HG03045 (cell line): Measurements from ENCODE around the gene FAM200A.
A peak's percentile ranks its signal among the peaks of the same experiment; 100 is the strongest.
"Not testable (repeated sequence)": the region's sequence is repeated elsewhere in the genome, so short reads cannot be mapped to it uniquely, and the experiment has no call there.

Experiments used
- ATAC-seq: cut with Tn5 transposase; IDR thresholded peaks from one replicate; pipeline ENCODE4 v1.9.1; 2021; ENCODE audit warnings: mild to moderate bottlenecking, moderate library complexity; ENCODE audit not compliant: unreplicated experiment

Gene FAM200A

GRCh38 chr7:99559175-99559915 lies 7.4 kb upstream of the FAM200A start:
- no peak for ATAC-seq

- ATAC-seq, result peak; percentile 81
Observed at GRCh38 chr7:99558306-99559174, 6.6 kb upstream of the FAM200A start, which contains the start of gene ZNF655. Gene ZNF655, plus strand, starts transcription at chr7:99558642. Its CDS starts 1,918 bp downstream, at chr7:99560560.

- peak; percentile 45 for ATAC-seq
Observed at GRCh38 chr7:99557940-99558305, 6.0 kb upstream of the FAM200A start.

DNA sequence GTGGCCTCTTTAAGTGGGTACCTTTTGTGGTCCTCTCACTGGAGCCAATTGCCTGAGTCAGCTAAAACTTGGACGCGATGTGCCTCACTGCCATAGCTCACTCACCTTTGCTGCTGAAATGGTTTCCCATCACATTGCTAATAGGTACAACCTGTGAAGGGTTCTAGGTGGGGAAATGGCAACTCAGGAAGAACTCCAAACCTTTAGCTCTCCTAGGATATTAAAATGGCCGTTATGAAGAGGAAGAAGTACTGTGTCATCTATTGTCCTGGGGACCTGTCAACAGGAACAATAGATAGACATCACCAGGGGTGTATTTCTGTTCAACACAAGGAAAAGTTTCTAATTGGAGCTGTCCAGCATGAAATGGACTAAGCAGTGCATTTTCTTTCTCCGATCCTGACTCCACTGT lies 5.3 kb upstream of the FAM200A start:
- ATAC-seq, result no peak

GRCh38 chr7:99554939-99555338 lies 3.0 kb upstream of the FAM200A start:
- no peak for ATAC-seq

DNA sequence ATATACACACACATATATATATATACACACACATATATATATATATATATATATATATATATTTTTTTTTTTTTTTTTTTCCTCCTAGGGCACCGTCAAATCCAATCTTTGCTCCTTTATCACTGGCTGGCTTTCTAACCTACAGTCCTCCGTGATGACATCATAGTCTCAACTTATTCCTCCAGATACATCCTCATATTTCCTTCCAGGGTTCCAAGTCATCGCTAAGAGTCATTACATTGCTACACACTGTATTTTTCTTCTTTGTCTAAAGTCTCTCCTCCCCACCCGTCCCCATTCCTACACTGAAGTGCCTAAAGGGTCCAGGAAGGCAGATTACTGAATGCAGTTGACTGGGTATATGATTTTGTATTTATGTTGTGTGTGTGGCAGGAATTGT lies 1.1 kb upstream of the FAM200A start:
- ATAC-seq, result no peak

GRCh38 chr7:99551334-99551733 lies 580 bp downstream of the FAM200A start:
- ATAC-seq, result no peak

DNA sequence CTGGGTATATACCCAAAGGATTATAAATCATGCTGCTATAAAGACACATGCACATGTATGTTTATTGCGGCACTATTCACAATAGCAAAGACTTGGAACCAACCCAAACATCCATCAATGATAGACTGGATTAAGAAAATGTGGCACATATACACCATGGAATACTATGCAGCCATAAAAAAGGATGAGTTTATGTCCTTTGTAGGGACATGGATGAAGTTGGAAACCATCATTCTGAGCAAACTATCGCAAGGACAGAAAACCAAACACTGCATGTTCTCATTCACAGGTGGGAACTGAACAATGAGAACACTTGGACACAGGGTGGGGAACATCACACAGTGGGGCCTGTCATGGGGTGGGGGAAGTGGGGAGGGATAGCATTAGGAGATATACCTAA lies 2.4 kb downstream of the FAM200A start:
- ATAC-seq, result not testable (repeated sequence)

- not testable (repeated sequence) for ATAC-seq
Observed at GRCh38 chr7:99545308-99545707, 6.6 kb downstream of the FAM200A start.

- ATAC-seq, result no peak
Observed at GRCh38 chr7:99543916-99544315, 8.0 kb downstream of the FAM200A start.

DNA sequence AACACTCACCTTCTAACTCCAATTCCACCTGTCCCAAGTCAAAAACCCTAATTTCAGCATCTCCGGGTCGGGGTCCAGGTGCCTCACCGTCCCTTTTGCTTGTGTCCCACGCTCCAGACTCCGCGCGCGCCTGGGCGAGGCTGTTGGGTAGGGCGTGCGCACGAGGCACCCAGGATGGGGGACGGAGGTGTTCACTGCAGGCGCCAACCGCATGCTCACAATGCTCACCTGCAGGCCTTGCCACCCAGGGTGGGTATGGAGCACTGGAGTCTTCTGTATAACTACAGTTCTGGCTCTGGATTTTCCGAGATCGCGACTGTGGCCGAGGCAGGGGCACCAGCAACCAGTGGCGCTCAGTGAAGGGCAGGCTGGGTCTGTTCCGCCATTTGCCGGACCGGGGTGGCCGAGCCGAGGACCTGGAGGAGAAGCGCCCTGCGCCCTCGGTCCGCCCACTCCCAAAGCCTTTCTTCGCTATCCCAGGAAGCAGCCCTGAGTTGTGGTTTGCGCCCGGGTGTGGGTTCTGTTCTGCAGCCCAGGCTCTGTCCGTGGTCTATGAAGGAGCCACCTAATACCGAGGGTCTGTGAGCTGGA lies 8.7 kb downstream of the FAM200A start:
- no peak for ATAC-seq

GRCh38 chr7:99541212-99541611 lies 10.7 kb downstream of the FAM200A start:
- no peak for ATAC-seq

DNA sequence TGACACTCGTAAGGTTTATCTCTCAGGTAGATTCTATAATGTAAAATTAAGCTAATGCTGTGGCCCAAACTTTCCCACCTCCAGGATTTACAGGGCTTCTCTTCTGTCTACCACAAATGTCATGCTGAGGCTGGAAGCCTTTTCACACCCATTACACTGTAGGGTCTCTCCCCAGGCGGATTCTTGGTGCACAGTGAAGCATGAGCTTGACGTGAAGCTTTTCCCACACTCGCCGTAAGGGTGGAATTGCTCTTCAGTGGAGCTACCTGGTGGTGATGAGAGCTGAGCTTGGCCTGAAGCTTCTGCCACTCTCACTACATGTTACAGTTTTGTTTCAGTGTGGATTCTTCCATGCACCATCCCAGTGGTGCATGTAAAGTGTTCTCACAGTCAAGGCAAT lies 11.4 kb downstream of the FAM200A start:
- no peak for ATAC-seq

- ATAC-seq, result no peak
Observed at GRCh38 chr7:99539213-99539811, 12.6 kb downstream of the FAM200A start.

DNA sequence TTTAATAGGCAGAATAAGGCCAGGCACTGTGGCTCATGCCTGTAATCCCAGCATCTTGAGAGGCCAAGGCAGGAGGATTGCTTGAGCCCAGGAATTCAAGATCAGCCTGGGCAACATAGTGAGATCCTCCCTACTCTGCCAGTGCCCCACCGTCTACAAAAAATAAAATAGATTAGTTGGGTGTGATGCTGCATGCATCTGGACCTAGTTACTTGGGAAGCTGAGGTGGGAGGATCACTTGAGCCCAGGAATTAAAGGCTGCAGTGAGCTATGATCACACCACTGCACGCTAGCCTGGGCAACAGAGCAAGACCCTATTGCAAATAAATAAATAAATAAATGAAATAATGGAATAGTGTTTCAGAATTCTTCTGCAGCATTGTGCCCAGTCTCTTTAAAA lies 16.2 kb downstream of the FAM200A start:
- ATAC-seq, result no peak

DNA sequence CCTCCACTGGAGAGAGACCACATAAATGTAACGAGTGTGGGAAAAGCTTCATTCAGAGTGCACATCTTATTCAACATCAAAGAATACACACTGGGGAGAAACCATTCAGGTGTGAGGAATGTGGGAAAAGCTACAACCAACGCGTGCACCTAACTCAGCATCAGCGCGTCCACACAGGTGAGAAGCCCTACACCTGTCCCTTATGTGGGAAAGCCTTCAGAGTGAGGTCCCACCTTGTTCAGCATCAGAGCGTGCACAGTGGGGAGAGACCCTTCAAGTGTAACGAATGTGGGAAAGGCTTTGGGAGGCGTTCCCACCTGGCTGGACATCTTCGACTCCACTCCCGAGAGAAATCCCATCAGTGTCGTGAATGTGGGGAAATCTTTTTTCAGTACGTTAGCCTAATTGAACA lies 20.6 kb downstream of the FAM200A start:
- ATAC-seq, result no peak

GRCh38 chr7:99525713-99526440 lies 26.0 kb downstream of the FAM200A start:
- no peak for ATAC-seq

GRCh38 chr7:99521399-99521798 lies 30.5 kb downstream of the FAM200A start:
- no peak for ATAC-seq

DNA sequence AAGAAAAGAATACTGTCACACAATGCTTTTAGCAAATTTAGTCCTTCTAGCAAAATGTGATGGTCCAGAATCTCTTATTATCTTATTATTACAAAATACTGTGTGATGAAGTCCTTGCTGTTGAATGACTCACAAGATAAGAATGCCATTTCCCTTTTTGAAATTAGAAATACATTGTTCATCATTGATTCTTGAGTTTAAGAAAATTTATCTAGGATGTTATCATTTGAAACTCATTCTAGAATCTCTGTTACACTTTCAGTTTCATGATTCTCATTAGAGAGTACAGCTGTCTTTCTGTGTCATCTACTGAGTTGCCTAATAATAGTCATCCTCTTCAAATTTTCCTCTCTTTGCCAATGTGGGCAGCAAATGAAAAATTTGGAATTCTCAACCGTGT lies 37.9 kb downstream of the FAM200A start:
- no peak for ATAC-seq

GRCh38 chr7:99505324-99505662 lies 46.6 kb downstream of the FAM200A start:
- peak; percentile 3 for ATAC-seq
